ENCODE data around the gene NPBWR2. TPM values are rescaled to one million over a fixed set of nuclear protein-coding genes. Genes with fewer than 3 reads are reported as not detected.

The NPBWR2 gene, protein sequence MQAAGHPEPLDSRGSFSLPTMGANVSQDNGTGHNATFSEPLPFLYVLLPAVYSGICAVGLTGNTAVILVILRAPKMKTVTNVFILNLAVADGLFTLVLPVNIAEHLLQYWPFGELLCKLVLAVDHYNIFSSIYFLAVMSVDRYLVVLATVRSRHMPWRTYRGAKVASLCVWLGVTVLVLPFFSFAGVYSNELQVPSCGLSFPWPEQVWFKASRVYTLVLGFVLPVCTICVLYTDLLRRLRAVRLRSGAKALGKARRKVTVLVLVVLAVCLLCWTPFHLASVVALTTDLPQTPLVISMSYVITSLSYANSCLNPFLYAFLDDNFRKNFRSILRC
- total RNA-seq = not detected in 2 replicates

DNA sequence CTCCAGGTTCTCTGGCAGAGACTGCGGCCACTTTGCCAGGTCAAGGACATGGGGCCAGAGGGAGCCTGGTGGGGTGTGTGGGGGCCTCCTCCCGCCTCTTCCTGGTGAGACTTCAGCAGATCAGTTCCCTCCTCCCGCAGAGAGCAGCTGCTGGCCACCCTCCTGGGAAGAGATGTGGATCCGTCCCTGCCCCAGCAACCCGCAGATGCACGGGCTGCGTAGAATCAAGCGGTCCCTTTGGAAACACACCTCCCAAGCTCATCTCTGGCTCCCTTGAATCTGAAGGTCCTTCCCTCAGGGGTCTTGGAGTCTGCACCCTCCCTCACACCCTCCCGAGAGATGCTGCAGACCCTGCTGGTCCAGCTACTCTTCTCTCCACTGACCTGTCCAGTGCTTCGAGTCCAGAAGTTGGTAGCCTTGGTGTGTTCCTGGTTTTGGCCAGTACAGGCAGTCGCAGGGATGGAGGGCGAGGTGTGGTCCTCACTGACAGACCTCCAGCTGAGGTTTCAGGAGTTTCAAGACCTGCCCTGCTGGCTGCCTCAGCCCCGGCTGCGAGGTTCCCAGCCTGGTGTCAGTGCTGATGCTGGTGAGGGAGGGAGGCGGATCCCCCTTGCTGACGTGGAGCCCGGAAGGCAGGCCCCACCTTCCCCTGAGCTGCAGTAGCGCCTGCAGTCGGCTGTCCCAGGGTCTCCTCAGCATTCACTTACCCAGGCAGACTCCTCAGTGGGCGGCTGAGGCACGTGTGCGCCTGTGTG lies at the start of gene NPBWR2:
NPBWR2 (minus strand) TSS at position 585 of the 755 bp plus-strand sequence. CDS start 734 bp downstream, outside the sequence.

DNA sequence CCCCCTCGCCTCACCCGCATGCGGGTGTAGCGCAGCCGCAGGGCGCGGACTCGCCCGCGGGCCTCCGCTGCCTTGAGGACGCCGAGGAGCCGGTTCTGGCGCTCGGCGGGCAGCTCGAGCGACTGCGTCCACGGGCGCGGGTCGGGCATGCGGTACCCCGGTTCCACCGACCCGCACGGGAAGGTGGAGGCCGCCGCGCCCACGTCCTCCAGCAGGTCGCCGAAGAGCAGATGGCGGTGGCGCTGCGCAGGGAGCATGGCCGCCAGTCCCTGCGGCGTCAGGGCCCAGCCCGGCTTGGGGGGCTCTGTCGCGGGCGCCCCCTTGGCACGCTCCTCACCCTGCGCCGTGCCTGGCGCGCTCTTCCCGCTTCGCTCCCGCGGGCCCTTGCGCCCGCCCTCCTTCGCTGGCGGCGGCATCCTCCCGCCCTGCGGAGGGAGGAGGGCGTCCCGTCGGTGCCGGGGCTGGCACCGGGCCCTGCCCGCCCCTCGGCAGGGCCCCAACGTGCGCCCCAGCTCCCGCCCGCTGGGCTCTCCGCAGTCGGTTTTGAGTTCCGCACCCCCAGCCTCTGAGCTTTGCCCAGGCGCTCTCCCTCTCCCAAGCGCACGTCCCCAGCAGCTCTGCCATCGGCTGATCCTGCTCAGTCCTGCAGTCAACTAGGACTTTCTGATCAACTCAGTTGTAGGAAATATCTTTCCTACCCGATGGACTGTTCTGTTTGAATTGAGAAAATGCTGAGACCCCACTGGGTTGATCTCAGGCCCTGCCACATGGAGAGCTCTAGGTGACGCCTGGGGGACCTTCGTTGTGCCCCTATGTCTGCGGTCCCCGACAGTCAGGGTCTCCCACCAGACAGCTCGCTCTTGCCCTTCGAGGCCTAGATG lies 23.3 kb downstream of the NPBWR2 start, which contains the start of gene LKAAEAR1:
LKAAEAR1 (minus strand) TSS at position 595 of the 881 bp plus-strand sequence; CDS start at position 416, 179 bp downstream.

DNA sequence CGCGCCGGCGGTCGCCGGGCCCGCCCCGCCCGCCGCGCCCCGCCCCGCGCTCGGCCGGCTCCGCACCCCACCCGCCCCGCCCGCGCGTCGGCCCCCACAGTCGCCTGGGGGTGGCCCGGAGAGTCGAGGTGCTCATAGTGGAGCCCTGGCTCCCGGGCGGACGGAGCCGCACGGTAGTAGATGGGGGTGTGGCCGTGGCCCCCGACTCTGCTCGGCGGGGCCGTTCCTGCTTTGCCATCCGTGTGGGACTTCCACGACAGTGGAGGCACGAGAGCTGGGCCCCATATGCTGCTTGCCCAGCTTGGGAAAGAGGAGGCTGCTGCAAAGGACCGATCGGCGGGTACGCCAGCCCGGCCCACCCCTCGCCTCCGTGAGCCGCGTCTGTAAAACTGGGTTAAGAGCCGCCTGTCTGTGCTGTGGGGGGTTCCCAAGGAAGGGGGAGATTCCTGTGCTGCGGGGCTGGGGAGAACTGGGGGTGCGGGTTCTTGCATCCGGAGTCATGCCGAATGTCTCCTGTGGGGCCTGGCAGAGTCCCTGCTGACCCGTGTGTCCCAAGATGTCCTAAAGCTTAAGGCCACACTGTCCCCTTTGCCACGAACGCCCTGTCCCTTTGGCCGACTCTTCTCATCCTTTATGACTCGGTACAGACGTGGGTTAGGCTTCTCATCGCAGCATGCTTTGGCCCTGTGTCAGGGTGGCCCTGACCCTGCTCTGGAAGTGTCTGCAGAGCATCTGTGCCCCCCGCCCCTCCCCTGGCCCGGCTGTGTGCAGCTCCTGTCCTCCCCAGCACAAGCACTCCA lies 27.2 kb downstream of the NPBWR2 start, which contains the start of gene OPRL1:
OPRL1 (plus strand) TSS at position 70 of the 800 bp plus-strand sequence. CDS start 12,639 bp downstream, outside the sequence.

DNA sequence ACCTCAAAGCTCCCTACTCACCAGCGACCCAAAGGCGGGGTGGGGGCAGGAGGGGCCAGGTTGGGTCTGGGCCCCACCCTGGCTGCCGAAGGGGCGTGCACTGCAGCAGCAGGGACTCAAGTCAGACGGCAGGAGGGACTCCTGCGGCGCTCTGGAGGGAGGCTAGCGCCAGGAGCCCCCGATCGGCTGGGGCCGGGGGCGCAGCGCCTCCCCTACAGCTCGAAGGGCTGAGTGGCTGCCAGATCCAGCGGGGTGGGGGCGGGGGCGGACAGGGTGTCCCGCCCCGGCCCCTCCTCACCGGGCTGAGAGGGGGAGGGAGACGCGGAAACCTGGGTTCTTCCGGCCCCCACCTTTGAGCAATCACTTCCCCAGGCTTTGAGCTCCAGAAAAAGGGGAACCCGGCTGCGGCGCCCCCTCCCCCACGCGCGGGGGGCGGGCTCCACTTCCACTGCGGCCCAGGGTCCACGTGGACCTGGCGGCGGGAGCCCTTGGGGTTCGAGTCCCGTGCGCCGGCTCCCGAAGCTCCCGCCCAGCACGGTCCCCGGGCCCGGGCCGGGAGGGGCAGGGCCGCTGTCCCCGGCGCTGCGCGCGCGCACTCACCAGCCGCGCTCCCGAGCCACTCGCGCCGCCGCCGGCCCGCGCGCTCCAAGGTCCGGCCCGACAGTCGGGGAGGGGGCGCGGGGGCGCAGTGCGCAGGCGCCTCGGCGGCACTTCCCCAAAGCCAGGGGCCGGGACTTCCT lies 27.9 kb downstream of the NPBWR2 start, which contains the start of gene RGS19:
RGS19 (minus strand) TSS at position 246 of the 740 bp plus-strand sequence. CDS start 2,632 bp downstream, outside the sequence.

DNA sequence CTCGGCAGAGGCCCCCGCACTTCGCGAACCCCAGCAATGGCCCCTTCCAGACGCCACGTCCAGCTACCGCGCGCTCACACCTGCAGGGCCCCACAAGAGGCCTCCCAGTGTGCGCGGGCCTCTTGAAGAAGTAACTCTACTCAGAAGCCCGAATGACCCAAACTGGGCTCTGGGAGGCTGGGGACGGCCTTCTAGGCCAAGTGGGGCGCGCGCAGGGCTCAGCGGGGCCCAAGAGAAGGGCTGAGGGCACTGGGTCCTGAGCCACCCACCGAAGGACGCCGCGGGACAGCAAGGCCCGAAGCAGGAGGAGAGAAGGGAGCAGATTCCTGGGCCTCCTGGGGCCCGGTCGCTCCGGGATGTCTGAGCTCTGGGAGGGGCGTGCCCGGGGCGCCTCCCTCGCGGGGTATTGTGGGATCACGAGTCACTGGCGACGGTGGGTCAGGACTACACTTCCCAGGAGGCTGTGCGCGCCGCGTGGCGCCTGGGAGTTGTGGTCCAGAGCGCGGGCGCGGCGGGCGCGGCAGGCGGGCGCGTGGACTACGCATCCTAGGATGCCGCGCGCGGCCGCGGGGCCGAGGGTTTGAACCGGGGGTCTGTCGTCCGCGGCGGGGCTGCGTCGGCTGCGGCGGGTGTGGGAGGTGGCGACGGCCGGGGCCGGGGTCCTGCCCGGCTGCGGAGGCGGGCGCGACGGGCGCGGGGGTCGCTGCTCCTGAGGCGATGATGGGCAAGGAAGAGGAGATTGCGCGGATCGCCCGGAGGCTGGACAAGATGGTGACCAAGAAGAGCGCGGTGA lies 44.6 kb downstream of the NPBWR2 start, which contains the start of gene TCEA2:
TCEA2 (plus strand) TSS at position 603 of the 793 bp plus-strand sequence; CDS start at position 718, 115 bp downstream.

Small RNA genes lying within 50 kb of the gene (small RNA-seq; reads per million reads assigned to genes)
- not detected for gene AL355803.1 (ENCODE audit: low replicate concordance)
- gene MIR6813 (ENCODE audit: low replicate concordance) = 0.26 reads per million

Other genes with a start within 250 kb of the NPBWR2 start
- not detected in 2 replicates for gene ABHD16B, start 246.1 kb downstream of the NPBWR2 start, total RNA-seq
- gene TPD52L2, start 242.3 kb downstream of the NPBWR2 start, total RNA-seq = 145 and 153 TPM in 2 replicates
- 51.9 and 77.0 TPM in 2 replicates for gene DNAJC5, start 212.4 kb downstream of the NPBWR2 start, total RNA-seq
- 21.2 and 33.5 TPM in 2 replicates for gene UCKL1, start 151.1 kb downstream of the NPBWR2 start, total RNA-seq
- 10.9 and 16.0 TPM in 2 replicates for gene ZNF512B, start 137.6 kb downstream of the NPBWR2 start, total RNA-seq
- gene SAMD10, start 127.9 kb downstream of the NPBWR2 start, total RNA-seq = 1.7 and 2.6 TPM in 2 replicates
- gene PRPF6, start 126.4 kb downstream of the NPBWR2 start, total RNA-seq = 48.2 and 74.4 TPM in 2 replicates
- gene C20orf204, start 71.4 kb downstream of the NPBWR2 start, total RNA-seq = 0.88 and 1.4 TPM in 2 replicates
- gene SOX18, start 57.9 kb downstream of the NPBWR2 start, total RNA-seq = 0.43 TPM in 1 of 2 replicates, not detected in the other
- 13.9 and 27.6 TPM in 2 replicates for gene TCEA2, start 44.4 kb downstream of the NPBWR2 start, total RNA-seq
- gene RGS19, start 28.0 kb downstream of the NPBWR2 start, total RNA-seq = 12.0 and 39.1 TPM in 2 replicates
- gene OPRL1, start 27.5 kb downstream of the NPBWR2 start, total RNA-seq = 0.86 and 0.88 TPM in 2 replicates
- 0.43 TPM in 1 of 2 replicates, not detected in the other for gene LKAAEAR1, start 23.2 kb downstream of the NPBWR2 start, total RNA-seq
- gene MYT1, start 56.9 kb upstream of the NPBWR2 start, total RNA-seq = not detected in 2 replicates
- gene PCMTD2, start 148.2 kb upstream of the NPBWR2 start, total RNA-seq = 38.7 and 53.6 TPM in 2 replicates